B cell (primary cell): Measurements from ENCODE around the gene KIF22.

Source experiments
- CTCF ChIP-seq: fragments of 200-600 bp; IDR thresholded peaks from one replicate; pipeline ENCODE4 v1.8.0; 2022; ENCODE audit warnings: antibody characterized with exemption, mild to moderate bottlenecking
- EZH2 ChIP-seq: IDR thresholded peaks from 2 replicates; pipeline ENCODE4 v1.6.1; 2012; ENCODE audit warnings: borderline replicate concordance, low read depth, mild to moderate bottlenecking, moderate library complexity, low read length; ENCODE audit not compliant: insufficient read depth, poor library complexity, severe bottlenecking

GRCh38 chr16:29842732-29843346, 52.3 kb downstream of the KIF22 start:
- TF ChIP-seq CTCF (no peak), EZH2 (no peak)
